Inflammatory macrophage treated with lipopolysaccharide for 1 hour (primary cell): ENCODE results near the gene TAOK3.
"Not testable (repeated sequence)": the region's sequence is repeated elsewhere in the genome, so short reads cannot be mapped to it uniquely, and the experiment has no call there.

Experiments
- DNase-seq, 2 donors: peaks; one replicate each; pipeline ENCODE4 v3.0.0-alpha.2; 2020 to 2022

The TAOK3 gene

DNA sequence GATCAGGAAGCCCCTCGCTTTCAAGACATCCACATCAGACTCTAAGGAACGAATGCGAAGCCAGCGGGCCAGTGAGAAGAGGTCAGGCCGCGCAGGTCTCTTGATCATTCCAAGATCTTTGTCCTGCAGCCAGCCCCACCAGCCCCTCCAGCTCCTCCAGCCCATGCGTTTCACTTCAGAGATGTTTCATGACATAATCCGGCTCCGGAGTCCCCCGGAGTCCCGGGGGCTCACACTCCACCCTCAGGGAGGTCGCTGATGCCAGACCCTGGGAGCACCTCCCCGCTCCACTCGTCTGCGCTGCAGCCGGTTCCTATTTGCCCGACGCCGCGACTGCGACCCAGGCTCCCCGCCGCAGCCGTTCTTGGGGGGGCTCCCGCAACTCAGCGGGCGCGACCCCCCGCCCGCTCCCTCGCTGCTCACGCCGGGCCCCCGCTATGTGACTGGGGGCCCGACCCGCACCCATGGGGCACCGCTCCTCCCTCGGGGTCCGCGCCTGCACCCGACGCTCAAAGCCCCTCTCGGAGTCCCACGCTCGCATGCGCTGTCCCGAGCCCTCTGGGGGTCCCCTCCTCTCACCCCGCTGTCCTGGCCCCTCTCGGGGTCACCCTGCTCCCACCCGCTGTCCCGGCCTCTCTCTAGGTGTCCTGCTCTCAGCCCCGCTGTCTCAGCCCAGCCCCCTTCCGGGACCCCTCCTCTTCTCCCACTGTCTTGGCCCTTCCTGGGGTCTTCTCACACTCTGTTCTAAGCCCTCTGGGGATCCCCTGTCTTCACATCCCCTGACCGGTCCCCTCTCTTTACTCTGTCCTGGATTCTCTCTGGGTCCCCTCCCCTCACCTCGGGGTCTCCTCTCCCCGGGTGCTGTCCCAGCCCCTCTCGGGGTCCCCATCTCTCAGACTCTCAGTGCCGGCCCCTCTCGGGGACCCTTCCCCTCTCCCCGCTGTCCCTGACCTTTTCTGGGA, 1.1 kb downstream of the TAOK3 start:
- no peak for DNase-seq

DNA sequence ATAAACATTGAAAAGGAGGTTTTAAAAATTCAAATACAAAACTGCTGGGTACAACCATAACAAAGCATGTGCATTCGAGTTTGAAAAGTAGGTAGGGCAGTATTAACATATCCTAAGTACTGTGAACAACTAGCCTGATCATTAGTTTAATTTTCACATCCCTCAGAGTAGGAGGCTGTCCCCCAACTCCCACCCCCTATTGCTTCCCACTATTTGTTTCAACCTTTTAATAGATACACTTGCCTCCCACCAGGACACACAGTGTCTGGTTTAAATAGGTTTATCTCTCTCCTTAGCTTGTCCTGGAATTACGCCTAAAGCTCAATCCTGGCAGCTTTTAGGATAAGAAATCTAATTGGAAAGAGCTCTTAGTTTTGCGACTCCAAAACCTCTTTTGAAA, 2.1 kb downstream of the TAOK3 start:
- DNase-seq = no peak

DNA sequence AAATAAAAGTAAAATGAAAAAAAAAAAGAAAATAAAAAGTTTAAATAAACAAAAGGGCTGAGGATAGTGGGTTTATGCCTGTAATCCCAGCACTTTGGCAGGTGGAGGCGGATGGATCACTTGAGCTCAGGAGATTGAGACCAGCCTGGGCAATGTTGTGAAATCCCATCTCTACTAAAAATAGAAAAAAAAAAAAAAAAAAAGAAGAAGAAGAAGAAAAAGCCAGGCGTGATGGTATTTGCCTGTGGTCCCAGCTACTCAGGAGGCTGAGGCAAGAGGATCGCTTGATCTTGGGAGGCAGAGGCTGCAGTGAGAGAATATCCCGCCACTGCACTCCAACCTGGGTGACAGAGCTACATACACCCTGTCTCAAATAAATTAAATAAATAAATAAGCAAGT, 3.9 kb downstream of the TAOK3 start:
- DNase-seq = no peak

DNA sequence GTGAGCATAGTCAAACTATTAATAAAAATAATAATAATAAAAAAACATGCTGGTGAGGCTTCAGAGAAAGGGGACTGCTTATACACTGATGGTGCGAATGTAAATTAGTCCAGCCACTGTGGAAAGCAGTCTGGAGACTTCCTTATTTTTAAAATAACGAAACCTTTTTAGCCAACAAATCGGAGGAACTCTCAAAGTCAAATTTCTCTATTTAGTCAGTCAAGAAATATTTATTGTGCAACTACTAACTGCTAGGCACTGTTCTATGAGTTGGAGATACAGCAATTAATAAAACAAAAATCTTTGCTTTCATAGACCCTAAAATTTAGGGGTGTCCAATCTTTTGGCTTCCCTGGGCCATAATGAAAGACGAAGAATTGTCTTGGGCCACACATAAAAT, 10.8 kb downstream of the TAOK3 start:
- DNase-seq = peak; percentile 75 to 83

DNA sequence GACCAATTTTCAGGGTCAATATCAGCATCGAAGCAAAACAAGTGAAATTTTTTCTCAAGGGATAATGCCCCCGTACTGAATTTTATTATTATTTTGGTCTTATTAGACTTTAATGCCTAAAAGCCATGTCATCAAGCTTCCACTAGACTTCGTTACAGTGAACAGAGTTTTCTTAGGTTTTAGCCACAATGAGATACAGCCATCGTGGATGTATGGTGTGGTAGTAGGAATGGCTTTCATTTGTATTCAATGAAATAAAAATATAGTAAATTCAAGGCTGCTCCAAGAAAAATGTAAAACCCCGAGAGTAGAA, 11.7 kb downstream of the TAOK3 start:
- no peak for DNase-seq

DNA sequence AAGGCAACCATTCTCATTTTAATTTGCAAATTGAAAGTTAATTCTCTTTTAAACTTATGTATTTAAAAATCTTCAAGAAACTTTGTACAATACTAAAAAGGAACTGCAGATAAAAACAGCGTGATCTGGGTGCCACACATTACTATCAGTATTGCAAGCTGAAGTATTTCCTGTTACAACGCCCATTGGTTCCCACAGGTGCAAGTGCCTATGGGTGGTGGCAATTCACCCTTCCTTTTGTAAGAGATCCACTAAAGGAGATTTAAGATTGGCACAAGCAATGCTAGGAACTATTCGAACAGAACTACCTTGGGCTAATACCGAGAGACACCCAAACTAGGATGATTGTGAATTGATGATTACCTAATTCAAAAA, 13.2 kb downstream of the TAOK3 start:
- no peak for DNase-seq

DNA sequence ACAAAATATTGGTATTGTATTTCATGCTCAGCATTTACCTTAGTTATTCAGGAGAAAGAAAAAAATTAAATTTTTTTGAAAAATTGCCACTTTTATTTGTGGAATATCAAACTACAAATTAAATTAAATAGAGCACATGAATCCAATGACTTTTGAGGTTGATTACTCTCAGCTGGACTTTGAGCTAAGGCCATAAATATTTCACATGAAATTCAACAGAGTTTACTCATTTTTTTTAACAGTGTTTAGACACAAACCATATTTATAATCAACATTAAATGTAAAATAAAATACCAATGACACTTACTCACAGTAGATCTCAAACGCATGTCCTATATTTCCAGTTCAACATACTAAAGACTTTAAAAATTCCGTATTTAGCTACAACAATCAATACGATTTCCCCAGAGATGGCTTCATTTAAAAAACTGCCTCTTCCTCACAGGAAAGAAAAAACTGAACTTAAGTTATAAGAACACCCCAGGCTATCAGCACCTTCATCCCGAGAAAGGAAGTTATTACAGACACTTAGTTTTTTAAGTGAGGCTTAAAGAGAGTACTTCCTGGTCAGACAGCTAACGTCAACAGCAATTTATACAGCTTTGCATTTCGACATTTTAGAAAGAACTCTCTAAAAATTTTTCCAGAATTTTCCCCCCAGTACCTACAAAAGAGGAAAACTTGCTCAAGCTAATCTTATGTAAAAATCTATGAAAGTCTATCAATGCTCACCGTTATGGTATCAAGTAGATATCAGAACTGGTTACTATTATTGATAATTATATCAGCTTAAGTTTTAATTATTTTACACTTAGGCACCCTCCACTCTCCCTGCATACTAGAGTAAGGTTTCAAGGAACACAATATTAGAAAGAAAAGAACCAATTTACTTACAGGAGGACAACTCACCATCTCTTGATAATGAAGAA, 13.8 kb downstream of the TAOK3 start:
- peak; percentile 86 to 88 for DNase-seq

DNA sequence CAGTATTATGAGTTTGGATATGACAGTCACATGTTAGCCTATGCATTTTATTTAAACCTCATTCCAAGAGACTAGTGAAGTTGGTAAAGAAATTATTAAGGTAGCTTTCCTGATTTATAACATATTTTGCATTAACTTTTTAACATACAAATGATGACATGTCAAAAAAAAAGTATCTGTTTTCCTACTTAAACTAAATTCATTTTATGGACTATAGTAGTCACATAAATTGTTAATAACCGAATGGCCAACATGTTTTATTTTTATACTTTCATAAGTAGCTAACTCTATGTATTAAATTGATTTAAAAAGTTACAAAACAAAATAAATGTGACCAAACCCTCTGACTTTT, 14.7 kb downstream of the TAOK3 start:
- no peak for DNase-seq

DNA sequence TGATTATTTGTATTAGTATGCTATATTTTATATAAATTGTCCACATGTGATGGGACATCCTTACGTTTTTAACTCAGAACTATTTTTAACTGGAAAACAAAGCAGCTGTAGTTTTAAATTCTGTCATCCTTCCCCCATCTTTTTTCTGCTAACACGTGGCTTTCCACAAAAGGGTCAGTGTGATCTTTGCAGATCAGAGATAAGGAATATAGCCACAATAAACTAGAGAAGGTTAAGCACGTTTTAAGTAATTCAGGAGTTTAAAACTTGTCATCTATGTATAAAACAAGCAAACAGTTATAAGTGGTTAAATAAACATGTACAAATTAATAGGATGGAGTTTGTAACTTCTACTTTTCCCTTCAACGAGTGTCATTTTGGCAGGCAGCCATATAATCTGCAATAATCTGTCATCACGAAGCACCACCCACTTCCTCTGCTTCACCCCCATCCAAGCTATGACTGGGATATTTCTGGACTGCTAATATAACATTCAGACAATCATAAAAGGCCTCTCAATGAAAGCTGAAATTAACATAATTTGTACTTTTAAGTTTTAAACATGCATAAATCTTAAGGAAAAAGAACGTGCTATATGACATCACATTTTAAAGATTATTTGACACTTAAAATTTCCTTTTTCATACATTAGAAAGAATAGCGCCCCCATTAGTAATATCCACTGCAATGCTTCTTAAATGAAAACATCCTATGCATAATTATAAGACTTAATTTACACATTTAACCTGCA, 15.3 kb downstream of the TAOK3 start:
- peak; percentile 83 to 93 for DNase-seq

DNA sequence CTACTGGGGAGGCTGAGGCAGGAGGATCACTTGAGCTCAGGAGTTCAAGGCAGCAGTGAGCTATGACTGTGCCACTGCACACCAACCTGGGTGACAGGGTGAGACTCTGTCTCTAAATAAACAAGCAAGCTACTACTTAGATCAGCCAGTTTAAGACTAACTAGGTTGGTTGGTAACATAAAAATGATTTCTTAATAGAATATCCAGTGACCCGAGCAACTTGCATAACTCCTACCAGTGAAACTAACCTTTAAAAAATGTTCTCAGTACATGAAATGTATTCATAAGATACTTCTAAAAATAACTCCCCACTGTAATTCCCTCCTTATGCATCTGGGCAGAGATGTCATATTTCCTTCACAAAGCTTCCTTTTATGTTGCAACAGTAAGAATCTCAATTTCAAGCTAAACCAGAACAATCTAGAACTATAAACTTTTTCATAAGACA, 15.9 kb downstream of the TAOK3 start:
- peak; percentile 70 to 87 for DNase-seq

DNA sequence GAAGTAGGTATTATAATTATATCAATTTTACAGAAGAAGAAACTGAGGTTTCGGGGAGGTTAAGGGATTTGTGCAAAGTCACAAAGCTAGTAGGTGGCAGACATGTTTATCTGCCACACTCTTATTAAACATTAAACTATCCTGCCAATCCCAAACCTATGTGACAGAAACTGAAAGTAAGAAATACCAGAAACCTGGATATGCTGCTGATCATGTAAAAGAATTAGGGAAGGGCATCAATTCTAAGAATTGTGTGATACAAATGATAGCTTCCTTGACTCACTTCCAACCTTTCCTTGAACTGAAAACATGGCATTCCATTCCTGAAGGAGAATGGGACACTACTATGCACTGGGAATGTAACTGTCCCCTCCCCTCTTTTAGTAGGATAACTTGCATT, 16.9 kb downstream of the TAOK3 start:
- no peak for DNase-seq

DNA sequence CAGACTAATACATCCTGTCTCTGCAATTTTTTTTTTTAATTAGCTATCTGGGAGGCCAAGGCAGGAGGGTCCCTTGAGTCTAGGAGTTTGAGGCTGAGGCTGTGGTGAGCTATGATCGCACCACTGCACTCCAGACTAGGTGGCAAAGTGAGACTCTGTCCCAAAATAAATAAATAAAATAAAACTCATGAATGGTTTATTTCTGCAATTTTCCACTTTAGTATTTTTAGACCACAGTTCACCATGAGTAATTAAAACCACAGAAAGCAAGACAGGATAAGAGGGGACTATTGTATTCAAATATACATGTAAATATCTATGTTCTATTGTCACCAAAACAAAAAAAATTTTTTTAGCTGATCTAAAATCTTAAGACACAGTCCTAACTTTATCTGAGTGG, 17.8 kb downstream of the TAOK3 start:
- DNase-seq = no peak

DNA sequence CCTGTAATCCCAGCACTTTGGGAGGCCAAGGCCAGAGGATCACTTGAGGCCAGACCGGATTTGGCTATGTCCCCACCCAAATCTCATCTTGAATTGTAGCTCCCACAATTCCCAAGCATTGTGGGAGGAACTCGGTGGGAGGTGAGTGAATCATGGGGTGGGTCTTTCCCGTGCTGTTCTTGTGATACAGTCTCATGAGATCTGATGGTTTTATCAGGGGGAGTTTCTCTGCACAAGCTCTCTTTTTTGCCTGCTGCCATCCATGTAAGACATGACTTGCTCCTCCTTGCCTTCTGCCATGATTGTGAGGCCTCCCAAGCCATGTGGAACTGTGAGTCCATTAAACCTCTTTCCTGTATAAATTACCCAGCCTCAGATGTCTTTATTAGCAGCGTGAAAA, 18.2 kb downstream of the TAOK3 start:
- not testable (repeated sequence) for DNase-seq

DNA sequence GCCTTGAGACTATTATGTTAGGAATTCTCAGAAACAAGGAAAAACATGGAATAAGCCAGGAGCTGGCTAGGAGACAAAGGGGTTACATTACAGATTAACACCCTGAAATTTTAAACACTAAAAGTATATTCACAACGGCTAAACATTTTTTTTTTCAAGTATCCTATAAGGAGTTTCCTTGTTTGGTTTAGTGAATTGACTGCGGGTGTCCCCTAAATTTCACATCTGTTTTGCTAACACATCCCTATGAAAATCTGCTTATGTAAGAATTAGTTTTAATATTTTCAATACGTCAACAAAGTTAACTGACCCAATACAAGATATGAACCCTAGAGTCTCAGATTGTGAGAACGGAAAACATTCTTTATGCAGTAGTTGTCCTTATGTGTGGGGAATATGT, 19.0 kb downstream of the TAOK3 start:
- DNase-seq = no peak

DNA sequence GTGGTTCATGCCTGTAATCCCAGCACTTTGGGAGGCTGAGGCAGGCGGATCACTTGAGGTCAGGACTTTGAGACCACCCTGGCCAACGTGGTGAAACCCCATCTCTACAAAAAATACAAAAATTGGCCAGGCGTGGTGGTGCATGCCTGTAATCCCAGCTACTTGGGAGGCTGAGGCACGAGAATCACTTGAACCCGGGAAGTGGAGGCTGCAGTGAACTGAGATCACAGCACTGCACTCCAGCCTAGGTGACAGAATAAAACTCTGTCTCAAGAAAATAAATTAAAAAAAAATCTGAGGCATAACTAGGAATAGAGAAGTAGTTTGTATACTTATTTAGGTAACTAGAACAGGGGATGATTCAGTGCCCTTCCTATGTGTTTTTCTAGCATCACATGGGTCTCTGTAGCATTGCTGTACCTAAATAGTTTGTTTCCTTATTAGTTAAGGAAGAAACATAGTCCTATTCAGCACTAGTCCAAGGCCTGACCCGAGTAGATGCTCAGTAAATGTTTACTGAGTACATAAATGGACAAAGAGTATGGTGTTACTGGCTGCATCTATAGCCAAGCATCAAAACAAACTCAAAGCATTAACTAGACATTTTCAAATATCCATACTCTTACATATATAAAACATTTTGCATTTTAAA, 21.7 kb downstream of the TAOK3 start:
- DNase-seq = no peak

DNA sequence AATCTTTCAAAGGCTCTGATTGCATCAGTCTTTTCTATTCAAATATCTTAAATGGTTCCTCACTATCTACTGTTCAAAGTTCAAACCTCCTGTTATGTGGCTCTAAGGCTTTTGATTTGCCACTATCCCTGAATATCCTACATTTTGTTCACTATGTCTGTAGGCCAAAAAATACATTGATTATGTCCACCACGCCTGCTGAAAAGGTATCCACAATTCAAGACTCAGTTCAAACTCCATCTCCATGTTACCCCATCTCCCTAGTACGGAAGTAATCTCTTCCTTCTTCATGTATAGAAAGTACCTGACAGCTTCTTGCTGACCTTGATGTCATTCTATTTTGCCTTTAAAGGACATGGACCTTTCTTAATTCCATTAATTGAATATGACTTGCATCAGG, 24.8 kb downstream of the TAOK3 start:
- no peak for DNase-seq

DNA sequence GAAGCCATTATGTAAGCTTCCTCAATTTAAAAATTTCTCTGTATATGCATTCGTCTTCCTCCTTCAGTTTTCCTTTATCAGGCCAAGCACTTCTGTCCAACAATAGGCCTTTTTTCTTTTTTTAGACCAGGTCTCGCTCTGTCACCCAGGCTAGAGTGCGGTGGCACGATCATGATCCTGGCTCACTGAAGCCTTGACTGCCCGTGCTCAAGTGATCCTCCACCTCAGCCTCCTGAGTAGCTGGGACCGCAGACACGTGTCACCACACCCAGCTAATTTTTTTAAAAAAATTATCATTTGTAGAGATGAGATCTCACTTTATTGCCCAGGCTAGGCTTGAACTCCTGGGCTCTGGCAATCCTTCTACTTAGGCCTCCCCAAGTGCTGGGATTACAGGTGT, 25.8 kb downstream of the TAOK3 start:
- no peak for DNase-seq

DNA sequence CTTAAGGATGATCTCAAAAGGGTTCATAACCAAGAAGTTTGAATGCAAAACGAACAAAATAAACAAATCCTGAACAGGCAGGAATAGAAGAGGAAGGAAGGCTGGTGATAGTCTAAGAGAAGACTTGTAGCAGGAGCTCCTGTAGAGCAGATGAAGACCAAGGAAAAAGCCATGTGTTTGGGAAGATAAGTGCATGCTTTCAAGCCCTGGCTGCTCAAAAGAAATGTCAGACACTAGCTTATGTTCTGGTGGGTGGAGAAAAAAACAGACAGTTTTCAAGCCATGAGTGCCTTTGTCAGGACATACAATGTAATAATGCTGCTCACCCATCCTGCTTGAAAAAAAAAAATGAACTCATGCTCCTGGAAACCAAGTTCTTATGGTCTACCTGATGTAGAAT, 27.4 kb downstream of the TAOK3 start:
- DNase-seq = no peak

DNA sequence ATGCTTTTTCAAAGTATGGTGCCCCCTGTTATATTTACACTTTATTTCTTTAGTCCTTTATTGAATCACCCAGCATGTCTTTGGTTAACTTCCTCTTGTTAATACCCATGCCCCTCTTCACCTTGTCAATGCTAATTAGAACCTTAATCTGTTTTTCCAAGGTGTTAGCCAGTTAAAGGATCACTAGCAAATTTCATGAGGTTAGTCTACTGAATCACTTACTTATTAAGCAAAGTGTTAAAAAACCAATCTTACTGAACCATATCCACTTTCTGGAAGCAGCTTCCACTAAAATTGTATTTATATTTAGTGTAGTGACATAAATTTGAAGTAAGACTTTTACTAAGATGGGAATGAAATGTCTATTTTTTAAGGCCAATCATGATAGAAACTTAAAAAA, 27.9 kb downstream of the TAOK3 start:
- DNase-seq = no peak

DNA sequence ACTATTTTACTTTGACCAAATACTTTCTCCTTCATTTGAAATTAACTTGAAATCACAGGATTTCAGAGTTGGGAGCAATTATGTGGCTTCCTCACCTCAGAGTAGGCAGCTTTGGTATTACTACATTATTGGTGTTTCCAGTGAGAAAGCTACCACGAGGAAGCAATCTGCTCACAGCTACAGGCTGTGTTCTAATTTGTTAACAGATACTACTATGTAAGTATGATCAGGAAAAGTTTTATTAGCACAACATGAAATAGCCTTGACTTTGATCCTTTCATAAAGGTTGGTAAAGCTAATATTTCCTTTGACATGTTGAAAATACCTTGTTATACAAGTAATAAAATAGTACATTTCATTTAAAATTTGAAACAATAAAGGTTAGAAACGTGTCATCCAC, 30.6 kb downstream of the TAOK3 start:
- peak; percentile 25 to 55 for DNase-seq

DNA sequence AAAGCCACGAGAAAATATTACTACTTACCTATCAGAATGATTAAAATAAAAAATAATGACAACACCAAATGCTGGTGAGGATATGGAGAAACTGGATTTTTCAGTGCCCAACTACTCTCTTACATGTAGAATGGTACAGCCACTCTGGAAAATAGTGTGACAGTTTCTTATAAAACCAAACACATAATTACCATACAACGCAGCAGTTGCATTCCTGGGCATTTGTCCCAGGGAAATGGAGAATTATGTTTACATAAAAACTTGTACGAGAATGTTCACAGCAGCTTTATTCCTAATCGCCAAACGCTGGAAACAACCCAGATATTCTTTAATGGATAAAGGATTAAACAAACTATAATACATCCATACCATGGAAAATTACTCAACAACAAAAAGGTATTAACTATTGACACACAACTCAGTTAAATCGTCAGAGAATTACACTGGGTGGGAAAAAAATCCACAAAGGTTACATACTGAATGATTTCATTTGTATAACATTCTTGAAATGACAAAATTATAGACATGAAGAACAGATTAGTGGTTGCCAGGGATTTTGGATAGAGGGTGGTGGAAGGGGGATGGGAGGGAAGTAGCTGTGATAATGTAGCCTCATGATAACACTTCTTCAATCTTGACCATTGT, 35.4 kb downstream of the TAOK3 start:
- no peak for DNase-seq

DNA sequence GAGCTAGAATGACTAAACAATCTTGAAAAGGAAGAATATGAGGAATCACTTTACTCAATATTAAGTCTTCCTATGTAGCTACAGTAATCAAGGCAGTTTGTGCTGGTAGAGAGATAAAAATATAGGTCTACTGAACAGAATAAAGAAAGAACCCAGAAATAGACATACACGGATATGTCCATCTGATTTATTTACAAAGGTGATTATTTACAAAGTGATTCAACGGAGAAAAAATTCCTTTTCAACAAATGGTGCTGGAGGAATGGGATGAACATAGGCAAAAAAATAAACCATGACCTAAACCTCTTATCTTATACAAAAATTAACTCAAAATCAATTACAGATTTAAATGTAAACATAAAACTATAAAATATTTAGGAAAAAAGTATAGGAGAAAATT, 36.6 kb downstream of the TAOK3 start:
- no peak for DNase-seq
